ENCODE data around the gene KCNJ10. TPM values are rescaled to one million over a fixed set of nuclear protein-coding genes. Genes with fewer than 3 reads are reported as not detected.

KCNJ10 gene
- total and polyA plus RNA-seq, 2 of the 13 experiments (the other 11 are each of a cell fraction or from before 2014, with no cell fraction given), result 4.4 to 10.3 TPM

GRCh38 chr1:160082926-160083325, 13.0 kb upstream of the KCNJ10 start:
- Histone ChIP-seq H3K27me3 (ENCODE audit: control insufficient read depth in 1 of 2, insufficient read depth in 2 of 2, low read length in 2 of 2) (no peaks in the 10 kb centered on the region), H3K27ac (ENCODE audit: extremely low read length, insufficient read depth, low read length) (no peak overlapping the region), H3K36me3 (replicated peaks in 1 of 2; ENCODE audit: control insufficient read depth in 1 of 2, insufficient read depth in 2 of 2, low read length in 2 of 2) (no peaks in the 10 kb centered on the region), H3K9me3 (ENCODE audit: low read length) (no peaks in the 10 kb centered on the region), H3K4me1 (ENCODE audit: insufficient read depth, low read length) (peaks cover 28% of the 10 kb centered on the region), H2AFZ (ENCODE audit: low read length) (no peak overlapping the region), H3K4me2 (ENCODE audit: low read depth, low read length) (no peak overlapping the region), H4K20me1 (ENCODE audit: insufficient read depth, low read length) (no peaks in the 10 kb centered on the region), H3K4me3 (replicated peaks in 1 of 3; ENCODE audit: insufficient read depth in 1 of 3, low read depth in 2 of 3, low read length in 3 of 3) (no peak overlapping the region), H3K79me2 (ENCODE audit: insufficient read depth, low read length) (no peaks in the 10 kb centered on the region), H3K9ac (ENCODE audit: insufficient read depth, low read depth, low read length) (no peak overlapping the region)
- intact Hi-C loops (cut with micrococcal nuclease; ENCODE audit: unreplicated experiment) (no loop called here), in situ Hi-C loops (cut with HindIII; ENCODE audit: extremely low pct_ligation_motif_present, low pct_unique_long_range_greater_than_20kb) (loop anchor here (5.0 kb wide), 2 partner anchors 36 to 146 kb away; no protein-coding TSS in a partner anchor)
- DNase-seq (ENCODE audit: low spot score) (no peak), ATAC-seq (no peak), FAIRE-seq (no peak)
- no TSS peak for BruUV-seq (replicated peaks)
- POLR2A ChIA-PET, result no interaction called here
- CTCF ChIA-PET (ENCODE audit: low intra/inter-chr PET ratio, low total read pairs), result interaction anchor here (1.9 kb wide), 1 partner anchor 36 kb away, joined by 11 read pairs; no protein-coding TSS in a partner anchor
- 53% methylated on average over 3 of the region's 3 CpGs for WGBS (ENCODE audit: low lambda C conversion rate)
- TF ChIP-seq HDAC1 (CRISPR knock-in tag; IDR thresholded peaks at IDR 0.05), result no peak
- TF ChIP-seq ZKSCAN5 (CRISPR knock-in tag; IDR thresholded peaks at IDR 0.05), result no peak
- TF ChIP-seq ZNF75D (CRISPR knock-in tag; IDR thresholded peaks at IDR 0.05; ENCODE audit: borderline replicate concordance), result no peak
- no peak for TF ChIP-seq EP300 (IDR thresholded peaks at IDR 0.05; ENCODE audit: low read depth in 2 of 2, low read length in 2 of 2)
- TF ChIP-seq EP300 (CRISPR knock-in tag; IDR thresholded peaks at IDR 0.05; ENCODE audit: borderline replicate concordance), result no peak
- no peak for TF ChIP-seq HINFP (CRISPR knock-in tag; IDR thresholded peaks at IDR 0.05; ENCODE audit: low read depth)
- no peak for TF ChIP-seq NBN (conservative IDR thresholded peaks at IDR 0.05)
- TF ChIP-seq ZNF710 (CRISPR knock-in tag; IDR thresholded peaks at IDR 0.05; ENCODE audit: borderline replicate concordance), result no peak
- TF ChIP-seq ZNF501 (CRISPR knock-in tag; IDR thresholded peaks at IDR 0.05), result no peak
- TF ChIP-seq ZBTB34 (CRISPR knock-in tag; IDR thresholded peaks at IDR 0.05), result no peak
- TF ChIP-seq JARID2 (CRISPR knock-in tag; IDR thresholded peaks at IDR 0.05; ENCODE audit: insufficient replicate concordance), result no peak
- TF ChIP-seq KAT7 (CRISPR knock-in tag; IDR thresholded peaks at IDR 0.05; ENCODE audit: borderline replicate concordance), result no peak
- no peak for TF ChIP-seq HNF1A (IDR thresholded peaks at IDR 0.05; ENCODE audit: low read depth)
- no peak for TF ChIP-seq HNF1A (CRISPR knock-in tag; IDR thresholded peaks at IDR 0.05; ENCODE audit: borderline replicate concordance)

Data from HepG2 (cell line).